HEK293 (cell line): ENCODE data around the gene CFAP410.

Source experiments
- FEZF1 ChIP-seq: fragments of 450-650 bp; formaldehyde crosslinking; IDR thresholded peaks from 2 replicates; pipeline ENCODE4 v1.5.1; 2016; ENCODE audit warnings: missing biosample characterization, missing genetic modification characterization
- GLIS2 ChIP-seq: fragments of 450-650 bp; formaldehyde crosslinking; IDR thresholded peaks from 2 replicates; pipeline ENCODE4 v1.5.1; 2016; ENCODE audit warnings: missing biosample characterization, missing genetic modification characterization
- HOXC10 ChIP-seq: sonication (generic); formaldehyde crosslinking; IDR thresholded peaks from 2 replicates; pipeline ENCODE4 v1.8.1; 2023; ENCODE audit warnings: mild to moderate bottlenecking, missing genetic modification reagents
- INSM2 ChIP-seq: fragments of 450-650 bp; formaldehyde crosslinking; IDR thresholded peaks from 2 replicates; pipeline ENCODE4 v1.5.1; 2016; ENCODE audit warnings: missing biosample characterization, missing genetic modification characterization
- PATZ1 ChIP-seq: fragments of 450-650 bp; formaldehyde crosslinking; IDR thresholded peaks from 2 replicates; pipeline ENCODE4 v1.5.1; 2016; ENCODE audit warnings: missing biosample characterization, missing genetic modification characterization
- PRDM2 ChIP-seq: fragments of 450-650 bp; formaldehyde crosslinking; IDR thresholded peaks from 2 replicates; pipeline ENCODE4 v1.5.1; 2016; ENCODE audit warnings: missing biosample characterization, missing genetic modification characterization, borderline replicate concordance
- RBAK ChIP-seq: fragments of 450-650 bp; formaldehyde crosslinking; IDR thresholded peaks from 2 replicates; pipeline ENCODE4 v1.5.1; 2016; ENCODE audit warnings: missing biosample characterization, missing genetic modification characterization
- ZBTB17 ChIP-seq: fragments of 450-650 bp; formaldehyde crosslinking; IDR thresholded peaks from 2 replicates; pipeline ENCODE4 v1.5.1; 2016; ENCODE audit warnings: missing biosample characterization, missing genetic modification characterization
- ZBTB44 ChIP-seq: fragments of 450-650 bp; IDR thresholded peaks from 2 replicates; pipeline ENCODE4 v1.5.1; 2018; ENCODE audit warnings: missing biosample characterization, mild to moderate bottlenecking, missing genetic modification characterization
- ZBTB49 ChIP-seq: fragments of 450-650 bp; formaldehyde crosslinking; IDR thresholded peaks from 2 replicates; pipeline ENCODE4 v1.5.1; 2016; ENCODE audit warnings: missing biosample characterization, missing genetic modification characterization, low read depth
- ZBTB8A ChIP-seq: fragments of 450-650 bp; formaldehyde crosslinking; IDR thresholded peaks from 2 replicates; pipeline ENCODE4 v1.5.1; 2016; ENCODE audit warnings: missing biosample characterization, missing genetic modification characterization
- ZIC2 ChIP-seq: fragments of 450-650 bp; formaldehyde crosslinking; IDR thresholded peaks from 2 replicates; pipeline ENCODE4 v1.5.1; 2016; ENCODE audit warnings: missing biosample characterization, missing genetic modification characterization
- ZNF138 ChIP-seq: fragments of 450-650 bp; formaldehyde crosslinking; IDR thresholded peaks from 2 replicates; pipeline ENCODE4 v1.5.1; 2016; ENCODE audit warnings: missing biosample characterization, missing genetic modification characterization, borderline replicate concordance
- ZNF16 ChIP-seq: fragments of 450-650 bp; formaldehyde crosslinking; IDR thresholded peaks from 2 replicates; pipeline ENCODE4 v1.5.1; 2016; ENCODE audit warnings: low read depth, missing biosample characterization, missing genetic modification characterization
- ZNF324 ChIP-seq: fragments of 450-650 bp; formaldehyde crosslinking; IDR thresholded peaks from 2 replicates; pipeline ENCODE4 v1.5.1; 2016; ENCODE audit warnings: missing biosample characterization, missing genetic modification characterization
- ZNF341 ChIP-seq: fragments of 450-650 bp; formaldehyde crosslinking; IDR thresholded peaks from 2 replicates; pipeline ENCODE4; 2016; ENCODE audit warnings: low read depth, missing biosample characterization, missing genetic modification characterization
- ZNF350 ChIP-seq: fragments of 450-650 bp; formaldehyde crosslinking; IDR thresholded peaks from 2 replicates; pipeline ENCODE4 v1.5.0; 2017; ENCODE audit warnings: missing biosample characterization, mild to moderate bottlenecking, missing genetic modification characterization
- ZNF426 ChIP-seq: fragments of 450-650 bp; formaldehyde crosslinking; IDR thresholded peaks from 2 replicates; pipeline ENCODE4 v1.5.1; 2017; ENCODE audit warnings: missing biosample characterization, missing genetic modification characterization, mild to moderate bottlenecking, inconsistent platforms, moderate library complexity
- ZNF433 ChIP-seq: fragments of 450-650 bp; formaldehyde crosslinking; IDR thresholded peaks from 2 replicates; pipeline ENCODE4 v1.5.1; 2016; ENCODE audit warnings: missing biosample characterization, missing genetic modification characterization, low read depth
- ZNF530 ChIP-seq: fragments of 450-650 bp; formaldehyde crosslinking; IDR thresholded peaks from 2 replicates; pipeline ENCODE4 v1.5.1; 2016; ENCODE audit warnings: low read depth, missing biosample characterization, missing genetic modification characterization
- ZNF600 ChIP-seq: fragments of 450-650 bp; formaldehyde crosslinking; IDR thresholded peaks from 2 replicates; pipeline ENCODE4 v1.5.1; 2016; ENCODE audit warnings: missing biosample characterization, missing genetic modification characterization
- ZNF785 ChIP-seq: fragments of 450-650 bp; formaldehyde crosslinking; IDR thresholded peaks from 2 replicates; pipeline ENCODE4 v1.5.1; 2016; ENCODE audit warnings: missing biosample characterization, missing genetic modification characterization
- ZSCAN30 ChIP-seq: fragments of 450-650 bp; IDR thresholded peaks from 2 replicates; pipeline ENCODE4 v1.5.1; 2018; ENCODE audit warnings: missing biosample characterization, mild to moderate bottlenecking, missing genetic modification characterization, moderate library complexity

The CFAP410 gene

GRCh38 chr21:44291936-44292811 is 47.0 kb downstream of the CFAP410 start (continued):
- TF ChIP-seq PATZ1 (tag by site-specific recombination) (peak; percentile 54), RBAK (tag by site-specific recombination) (no peak), ZBTB17 (tag by site-specific recombination) (no peak), ZNF785 (tag by site-specific recombination) (no peak), ZNF426 (tag by site-specific recombination) (no peak), INSM2 (tag by site-specific recombination) (no peak), FEZF1 (tag by site-specific recombination) (no peak), ZNF138 (tag by site-specific recombination) (no peak), PRDM2 (tag by site-specific recombination) (no peak), GLIS2 (tag by site-specific recombination) (peak; percentile 77), ZNF433 (tag by site-specific recombination) (no peak), HOXC10 (CRISPR knock-in tag) (no peak), ZNF341 (tag by site-specific recombination) (peak; percentile 16; the same call in 1 of the 2 replicates), ZBTB8A (tag by site-specific recombination) (0 out of 2 replicates have a peak, but pooled peaks have one; percentile 13), ZNF16 (tag by site-specific recombination) (no peak), ZNF324 (tag by site-specific recombination) (no peak), ZNF350 (tag by site-specific recombination) (no peak), ZNF600 (tag by site-specific recombination) (0 out of 2 replicates have a peak, but pooled peaks have one; percentile 26), ZNF530 (tag by site-specific recombination) (no peak), ZBTB49 (tag by site-specific recombination) (no peak), ZBTB44 (tag by site-specific recombination) (no peak), ZSCAN30 (no peak), ZIC2 (peak; percentile 84)
